ENCODE data around the gene LAMA3. TPM values are rescaled to one million over a fixed set of nuclear protein-coding genes. Genes with fewer than 3 reads are reported as not detected.
"Not testable (repeated sequence)": the region's sequence is repeated elsewhere in the genome, so short reads cannot be mapped to it uniquely, and the experiment has no call there.

The LAMA3 gene
- total RNA-seq, 1 donor from 2014 or later = not detected

GRCh38 chr18:23732439-23732838, 43.2 kb downstream of the LAMA3 start:
- Mint-ChIP-seq H3K27ac (no peak overlapping the region), H3K9me3 (no peaks in the 10 kb centered on the region), H3K4me3 (no peak overlapping the region), H3K4me1 (ENCODE audit: low read depth) (peaks cover 3% of the 10 kb centered on the region), H3K27me3 (ENCODE audit: insufficient read depth) (peaks cover 18% of the 10 kb centered on the region), H3K36me3 (ENCODE audit: low read depth) (no peaks in the 10 kb centered on the region)
- DNase-seq (ENCODE audit: low spot score) = no peak
- intact Hi-C loops (cut with micrococcal nuclease) = no loop called here

- H3K9me3 Mint-ChIP-seq; H3K36me3 Mint-ChIP-seq (ENCODE audit: low read depth); DNase-seq (ENCODE audit: low spot score); H3K4me3 Mint-ChIP-seq; H3K27ac Mint-ChIP-seq; intact Hi-C loops (cut with micrococcal nuclease): not testable (repeated sequence)
- H3K4me1 Mint-ChIP-seq (ENCODE audit: low read depth) = peaks cover 12% of the 10 kb centered on the region
- peaks cover 27% of the 10 kb centered on the region for H3K27me3 Mint-ChIP-seq (ENCODE audit: insufficient read depth)
Measured at GRCh38 chr18:23733265-23733664, 44.0 kb downstream of the LAMA3 start.

- DNase-seq (ENCODE audit: low spot score) = no peak
- peaks cover 16% of the 10 kb centered on the region for H3K4me1 Mint-ChIP-seq (ENCODE audit: low read depth)
- no peak overlapping the region for H3K27ac Mint-ChIP-seq
- H3K9me3 Mint-ChIP-seq = no peaks in the 10 kb centered on the region
- peaks cover 29% of the 10 kb centered on the region for H3K27me3 Mint-ChIP-seq (ENCODE audit: insufficient read depth)
- no peak overlapping the region for H3K4me3 Mint-ChIP-seq
- H3K36me3 Mint-ChIP-seq (ENCODE audit: low read depth) = no peaks in the 10 kb centered on the region
- intact Hi-C loops (cut with micrococcal nuclease) = no loop called here
Measured at GRCh38 chr18:23733895-23734294, 44.6 kb downstream of the LAMA3 start.

GRCh38 chr18:23735021-23735464, 45.8 kb downstream of the LAMA3 start:
- Mint-ChIP-seq H3K36me3 (ENCODE audit: low read depth) (no peaks in the 10 kb centered on the region), H3K9me3 (no peaks in the 10 kb centered on the region), H3K4me1 (ENCODE audit: low read depth) (peaks cover 16% of the 10 kb centered on the region), H3K27ac (no peak overlapping the region), H3K4me3 (no peak overlapping the region), H3K27me3 (ENCODE audit: insufficient read depth) (peaks cover 37% of the 10 kb centered on the region)
- intact Hi-C loops (cut with micrococcal nuclease) = no loop called here
- DNase-seq (ENCODE audit: low spot score) = no peak

- peaks cover 16% of the 10 kb centered on the region for H3K4me1 Mint-ChIP-seq (ENCODE audit: low read depth)
- no peaks in the 10 kb centered on the region for H3K9me3 Mint-ChIP-seq
- DNase-seq (ENCODE audit: low spot score) = no peak
- intact Hi-C loops (cut with micrococcal nuclease) = no loop called here
- no peaks in the 10 kb centered on the region for H3K36me3 Mint-ChIP-seq (ENCODE audit: low read depth)
- H3K27me3 Mint-ChIP-seq (ENCODE audit: insufficient read depth) = peaks cover 33% of the 10 kb centered on the region
- no peak overlapping the region for H3K27ac Mint-ChIP-seq
- H3K4me3 Mint-ChIP-seq = no peak overlapping the region
Measured at GRCh38 chr18:23737578-23737977, 48.3 kb downstream of the LAMA3 start.

GRCh38 chr18:23738151-23738550, 48.9 kb downstream of the LAMA3 start:
- Mint-ChIP-seq H3K9me3 (no peaks in the 10 kb centered on the region), H3K4me3 (no peak overlapping the region), H3K36me3 (ENCODE audit: low read depth) (no peaks in the 10 kb centered on the region), H3K27ac (no peak overlapping the region), H3K27me3 (ENCODE audit: insufficient read depth) (peaks cover 33% of the 10 kb centered on the region), H3K4me1 (ENCODE audit: low read depth) (peaks cover 16% of the 10 kb centered on the region)
- intact Hi-C loops (cut with micrococcal nuclease) = no loop called here
- no peak for DNase-seq (ENCODE audit: low spot score)

GRCh38 chr18:23738575-23738974, 49.3 kb downstream of the LAMA3 start:
- no peak for DNase-seq (ENCODE audit: low spot score)
- Mint-ChIP-seq H3K4me1 (ENCODE audit: low read depth) (peaks cover 16% of the 10 kb centered on the region), H3K9me3 (no peaks in the 10 kb centered on the region), H3K4me3 (no peak overlapping the region), H3K27me3 (ENCODE audit: insufficient read depth) (peaks cover 35% of the 10 kb centered on the region), H3K36me3 (ENCODE audit: low read depth) (no peaks in the 10 kb centered on the region), H3K27ac (no peak overlapping the region)
- intact Hi-C loops (cut with micrococcal nuclease) = no loop called here

GRCh38 chr18:23740105-23740830, 51.0 kb downstream of the LAMA3 start:
- no peak overlapping the region for H3K27ac Mint-ChIP-seq
- intact Hi-C loops (cut with micrococcal nuclease) = no loop called here
- no peaks in the 10 kb centered on the region for H3K36me3 Mint-ChIP-seq (ENCODE audit: low read depth)
- peaks cover 16% of the 10 kb centered on the region for H3K4me1 Mint-ChIP-seq (ENCODE audit: low read depth)
- DNase-seq (ENCODE audit: low spot score) = no peak
- no peaks in the 10 kb centered on the region for H3K9me3 Mint-ChIP-seq
- peaks cover 47% of the 10 kb centered on the region for H3K27me3 Mint-ChIP-seq (ENCODE audit: insufficient read depth)
- H3K4me3 Mint-ChIP-seq = no peak overlapping the region

- DNase-seq (ENCODE audit: low spot score); H3K9me3 Mint-ChIP-seq; H3K36me3 Mint-ChIP-seq (ENCODE audit: low read depth); H3K27ac Mint-ChIP-seq; intact Hi-C loops (cut with micrococcal nuclease); H3K4me3 Mint-ChIP-seq: not testable (repeated sequence)
- Mint-ChIP-seq H3K27me3 (ENCODE audit: insufficient read depth) (peaks cover 53% of the 10 kb centered on the region), H3K4me1 (ENCODE audit: low read depth) (peaks cover 16% of the 10 kb centered on the region)
Measured at GRCh38 chr18:23741967-23742366, 52.7 kb downstream of the LAMA3 start.

- no peak for DNase-seq (ENCODE audit: low spot score)
- no peak overlapping the region for H3K27ac Mint-ChIP-seq
- H3K4me3 Mint-ChIP-seq = no peak overlapping the region
- intact Hi-C loops (cut with micrococcal nuclease) = no loop called here
- no peaks in the 10 kb centered on the region for H3K36me3 Mint-ChIP-seq (ENCODE audit: low read depth)
- peaks cover 43% of the 10 kb centered on the region for H3K27me3 Mint-ChIP-seq (ENCODE audit: insufficient read depth)
- no peaks in the 10 kb centered on the region for H3K4me1 Mint-ChIP-seq (ENCODE audit: low read depth)
- no peaks in the 10 kb centered on the region for H3K9me3 Mint-ChIP-seq
Measured at GRCh38 chr18:23743733-23744333, 54.6 kb downstream of the LAMA3 start.

GRCh38 chr18:23745366-23745765, 56.1 kb downstream of the LAMA3 start:
- no peak overlapping the region for H3K4me3 Mint-ChIP-seq
- no peaks in the 10 kb centered on the region for H3K9me3 Mint-ChIP-seq
- peaks cover 39% of the 10 kb centered on the region for H3K27me3 Mint-ChIP-seq (ENCODE audit: insufficient read depth)
- intact Hi-C loops (cut with micrococcal nuclease) = no loop called here
- DNase-seq (ENCODE audit: low spot score) = no peak
- no peaks in the 10 kb centered on the region for H3K4me1 Mint-ChIP-seq (ENCODE audit: low read depth)
- no peaks in the 10 kb centered on the region for H3K36me3 Mint-ChIP-seq (ENCODE audit: low read depth)
- H3K27ac Mint-ChIP-seq = no peak overlapping the region

GRCh38 chr18:23746851-23747250, 57.6 kb downstream of the LAMA3 start:
- H3K27ac Mint-ChIP-seq = no peak overlapping the region
- peaks cover 50% of the 10 kb centered on the region for H3K27me3 Mint-ChIP-seq (ENCODE audit: insufficient read depth)
- H3K4me1 Mint-ChIP-seq (ENCODE audit: low read depth) = no peaks in the 10 kb centered on the region
- no peak overlapping the region for H3K4me3 Mint-ChIP-seq
- DNase-seq (ENCODE audit: low spot score) = no peak
- intact Hi-C loops (cut with micrococcal nuclease) = no loop called here
- H3K36me3 Mint-ChIP-seq (ENCODE audit: low read depth) = no peaks in the 10 kb centered on the region
- no peaks in the 10 kb centered on the region for H3K9me3 Mint-ChIP-seq

- Mint-ChIP-seq H3K36me3 (ENCODE audit: low read depth) (no peaks in the 10 kb centered on the region), H3K4me3 (no peak overlapping the region), H3K27ac (no peak overlapping the region), H3K9me3 (no peaks in the 10 kb centered on the region), H3K4me1 (ENCODE audit: low read depth) (no peaks in the 10 kb centered on the region), H3K27me3 (ENCODE audit: insufficient read depth) (peaks cover 29% of the 10 kb centered on the region)
- DNase-seq (ENCODE audit: low spot score) = no peak
- intact Hi-C loops (cut with micrococcal nuclease) = no loop called here
Measured at GRCh38 chr18:23752363-23752762, 63.1 kb downstream of the LAMA3 start.
